Stimulated activated CD8-positive, alpha-beta memory T cell treated with anti-CD3 and anti-CD28 coated beads, Interleukin-4, amount 100 ng/mL, for 4 hours (primary cell): Measurements from ENCODE around the gene SPINK1.
"Not testable (repeated sequence)": the region's sequence is repeated elsewhere in the genome, so short reads cannot be mapped to it uniquely, and the experiment has no call there.

ENCODE experiments used
- DNase-seq, 2 donors: peaks; one replicate each; pipeline ENCODE4 v3.0.0-alpha.2; 2020; ENCODE audit warnings: low read depth in 2 of 2, low spot score in 1 of 2

The SPINK1 gene, protein sequence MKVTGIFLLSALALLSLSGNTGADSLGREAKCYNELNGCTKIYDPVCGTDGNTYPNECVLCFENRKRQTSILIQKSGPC

DNA sequence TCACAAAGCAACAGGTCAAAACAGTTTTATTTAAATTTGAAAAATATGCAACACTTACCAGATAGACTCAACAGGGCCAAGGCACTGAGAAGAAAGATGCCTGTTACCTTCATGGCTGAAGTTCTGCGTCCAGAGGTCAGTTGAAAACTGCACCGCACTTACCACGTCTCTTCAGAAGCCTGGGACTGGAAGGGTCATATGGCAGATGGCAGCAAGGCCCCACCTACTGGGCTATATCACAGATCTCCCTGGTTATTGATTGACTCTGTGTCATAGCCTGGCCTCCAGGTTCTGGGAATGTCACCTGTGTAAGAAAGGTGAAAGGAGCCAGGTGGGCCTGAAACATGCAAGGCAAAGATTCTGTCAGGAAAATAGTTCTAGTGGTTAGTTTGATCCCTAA is at the start of gene SPINK1:
TSS of gene SPINK1 (minus strand) at position 207 of the 400 bp plus-strand sequence. CDS start at position 113, 94 bp downstream.
- DNase-seq = no peak

DNA sequence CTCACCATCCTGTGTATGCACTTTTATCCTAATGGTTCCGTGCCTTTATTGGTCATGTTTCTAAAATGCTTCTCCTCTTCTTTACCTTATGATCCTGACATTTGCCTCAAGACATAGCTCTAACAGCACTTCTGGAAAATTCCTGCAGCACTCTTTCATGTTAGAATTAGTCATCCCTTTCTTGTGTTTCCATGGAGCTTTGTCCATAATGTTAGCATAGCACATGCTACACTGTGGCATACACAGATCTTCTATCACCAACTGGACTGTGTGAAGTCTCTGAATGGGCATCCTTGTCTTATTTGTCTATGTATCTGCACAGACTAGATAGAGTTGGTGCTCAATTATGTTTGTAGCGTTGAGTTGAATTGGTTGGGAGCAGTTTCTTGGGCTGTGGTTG is 49.0 kb upstream of the SPINK1 start:
- DNase-seq = no peak

DNA sequence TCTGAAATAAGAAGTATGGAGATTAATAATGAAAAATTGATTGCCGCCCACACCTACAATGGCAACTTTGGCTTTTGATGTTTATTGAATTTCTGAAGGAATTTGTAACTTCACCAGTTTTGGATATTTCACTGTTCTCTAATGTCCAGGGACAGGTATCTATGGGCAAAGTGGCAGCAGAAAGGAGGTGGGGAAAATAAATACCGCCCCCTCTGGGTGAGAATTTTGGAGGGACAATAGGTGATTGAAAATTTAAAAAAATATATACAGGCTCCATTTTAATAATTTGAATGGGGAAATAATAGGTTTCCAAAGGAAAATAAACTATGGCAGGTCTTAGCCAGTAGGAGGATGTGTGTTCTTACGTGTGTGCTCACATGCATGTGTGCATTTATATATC is 48.3 kb upstream of the SPINK1 start:
- no peak for DNase-seq

DNA sequence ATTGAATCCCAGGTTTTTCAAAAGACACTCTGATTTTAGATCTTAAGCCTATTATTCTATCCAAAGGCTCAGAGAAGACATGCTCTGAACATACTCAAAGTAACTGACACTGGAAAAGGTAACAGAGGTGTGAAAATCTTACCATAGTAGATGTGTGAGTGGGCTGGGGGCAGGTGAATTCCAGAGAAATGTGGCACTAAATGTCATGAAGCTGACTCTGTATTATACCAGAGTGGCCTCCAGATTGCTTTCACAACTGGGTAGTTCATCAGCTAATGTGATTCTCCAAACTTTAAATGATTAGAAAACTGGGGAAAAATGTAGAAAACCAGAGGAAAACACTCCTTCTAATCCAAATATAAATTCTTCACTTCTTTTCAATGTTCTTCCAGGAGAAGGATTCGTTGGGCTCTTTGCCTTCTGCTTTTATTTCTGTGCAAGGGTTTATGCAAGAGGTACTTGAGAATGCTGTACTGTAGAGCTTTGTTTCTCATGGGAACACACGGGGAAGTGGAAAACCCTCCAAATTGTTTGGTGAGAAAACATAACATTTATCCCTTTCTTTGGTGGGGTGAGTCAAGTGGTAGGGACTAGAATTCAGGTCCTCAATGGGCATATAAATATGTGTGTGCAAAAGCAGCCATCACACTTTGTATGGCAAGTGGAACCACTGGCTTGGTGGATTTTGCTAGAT is 46.7 kb upstream of the SPINK1 start, which contains the start of gene SCGB3A2:
TSS of gene SCGB3A2 (plus strand) at position 646 of the 694 bp plus-strand sequence. CDS start 93 bp downstream, outside the sequence.
- DNase-seq = no peak

DNA sequence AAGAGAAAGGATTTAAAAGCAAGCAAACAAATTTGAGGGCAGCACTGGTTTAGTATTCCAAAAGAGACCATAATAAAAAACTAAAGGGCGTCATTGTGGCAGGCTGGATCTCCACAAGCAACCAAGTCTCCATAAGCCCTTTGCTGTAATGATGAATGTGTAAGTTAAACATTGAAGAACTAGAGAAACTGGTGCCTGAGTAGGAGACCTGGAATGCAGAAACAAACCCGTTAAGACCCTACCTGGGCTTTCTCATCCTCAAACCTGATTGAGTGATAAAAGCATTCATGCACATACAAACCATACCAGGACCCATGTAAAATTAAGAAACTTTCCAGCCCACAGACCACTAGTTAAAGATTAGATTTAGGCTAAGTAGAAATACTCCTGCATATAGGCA is 45.2 kb upstream of the SPINK1 start:
- no peak for DNase-seq

DNA sequence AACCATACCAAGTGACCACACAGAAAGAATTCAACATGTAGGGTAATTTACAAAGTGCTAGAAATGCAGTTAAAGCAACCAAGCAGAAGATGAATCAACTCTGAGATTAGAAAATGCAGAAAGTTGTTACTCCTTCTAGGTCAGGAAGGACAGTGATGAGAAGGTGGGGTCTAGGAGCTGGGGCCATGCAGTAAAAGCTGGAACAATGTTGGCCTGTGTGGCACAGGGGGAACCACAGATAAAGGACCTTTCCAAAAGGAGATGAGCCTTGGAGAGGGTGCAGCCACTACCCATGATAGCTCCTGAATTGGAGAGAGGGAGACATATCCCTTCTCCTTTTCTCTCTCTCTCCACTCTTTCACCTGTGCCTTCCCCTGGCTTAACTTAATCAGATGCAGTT is 44.7 kb upstream of the SPINK1 start:
- no peak for DNase-seq

DNA sequence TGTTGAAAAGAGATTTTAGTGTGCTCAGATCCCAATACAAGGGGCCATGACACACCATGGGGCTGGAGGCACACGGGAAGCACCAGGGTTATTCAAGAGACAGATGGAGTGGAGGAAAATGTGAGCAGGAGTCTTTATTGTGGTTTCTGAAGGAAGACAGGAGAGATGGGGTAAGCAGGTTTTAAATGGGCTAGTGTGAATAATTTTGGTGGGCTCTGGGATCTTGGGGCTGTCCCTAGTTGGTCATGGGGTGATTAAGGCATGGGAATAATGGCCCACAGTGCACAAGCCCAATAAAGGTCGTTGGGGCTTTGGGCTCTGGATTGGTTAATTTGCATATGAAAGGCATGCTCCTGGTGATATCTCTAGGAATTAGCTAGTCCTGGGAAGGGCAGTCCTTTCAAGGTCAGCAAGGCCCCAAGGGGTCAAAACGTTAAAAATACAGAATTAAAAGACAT is 43.5 kb upstream of the SPINK1 start:
- no peak for DNase-seq

DNA sequence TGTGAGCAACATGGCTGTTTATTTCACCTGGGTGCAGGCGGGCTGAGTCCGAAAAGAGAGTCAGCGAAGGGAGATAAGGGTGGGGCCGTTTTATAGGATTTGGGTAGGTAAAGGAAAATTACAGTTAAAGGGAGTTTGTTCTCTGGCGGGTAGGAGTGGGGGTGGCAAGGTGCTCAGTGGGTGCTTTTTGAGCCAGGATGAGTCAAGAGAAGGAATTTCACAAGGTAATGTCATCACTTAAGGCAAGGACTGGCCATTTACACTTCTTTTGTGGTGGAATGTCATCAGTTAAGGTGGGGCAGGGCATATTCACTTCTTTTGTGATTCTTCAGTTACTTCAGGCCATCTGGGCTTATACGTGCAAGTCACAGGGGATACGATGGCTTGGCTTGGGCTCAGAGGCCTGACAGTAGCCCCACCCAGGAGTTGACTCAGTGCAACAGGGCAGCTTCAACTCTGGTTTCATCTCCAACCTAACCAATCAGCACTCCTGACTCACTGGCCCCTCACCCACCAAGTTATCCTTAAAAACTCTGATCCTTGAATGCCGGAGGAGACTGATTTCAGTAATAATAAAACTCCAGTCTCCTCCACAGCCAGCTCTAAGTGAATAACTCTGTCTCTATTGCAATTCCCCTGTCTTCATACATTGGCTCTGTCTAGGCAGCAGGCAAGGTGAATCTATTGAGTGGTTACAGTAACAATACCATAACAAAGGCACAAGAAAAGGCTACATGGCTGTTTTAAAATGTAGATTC is 42.8 kb upstream of the SPINK1 start:
- DNase-seq = not testable (repeated sequence)

DNA sequence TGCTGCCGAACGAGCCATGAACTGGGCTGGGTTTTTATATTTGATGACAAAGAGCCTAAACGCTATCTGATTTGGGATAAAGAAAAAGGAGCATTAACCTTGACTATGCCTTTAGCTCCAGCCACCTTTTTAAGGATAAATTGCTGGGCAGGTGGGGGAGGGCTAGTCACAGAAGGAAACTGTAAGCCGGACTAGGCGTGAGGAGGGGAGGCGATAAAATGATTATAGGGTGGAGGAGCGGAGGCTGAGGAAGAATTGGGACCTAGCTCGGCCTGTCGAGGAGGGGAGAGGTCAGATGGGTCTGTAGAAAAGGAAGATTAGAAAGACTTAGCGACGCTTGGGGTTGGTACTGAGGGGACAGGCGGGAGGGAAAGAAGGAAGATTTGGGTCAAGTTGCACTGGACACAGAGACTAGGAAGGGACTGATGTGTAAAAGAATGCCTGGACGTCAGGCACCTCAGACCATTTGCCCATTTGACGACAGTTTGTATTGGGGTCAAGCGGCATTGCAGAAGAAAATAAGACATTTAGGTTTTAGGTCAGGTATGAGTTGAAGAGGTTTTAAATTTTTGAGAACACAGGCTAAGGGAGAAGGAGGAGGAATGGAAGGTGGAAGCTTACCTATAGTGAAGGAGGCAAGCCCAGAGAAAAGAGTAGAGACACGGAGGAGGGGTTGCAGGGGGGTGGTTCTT is 41.4 kb upstream of the SPINK1 start:
- not testable (repeated sequence) for DNase-seq

DNA sequence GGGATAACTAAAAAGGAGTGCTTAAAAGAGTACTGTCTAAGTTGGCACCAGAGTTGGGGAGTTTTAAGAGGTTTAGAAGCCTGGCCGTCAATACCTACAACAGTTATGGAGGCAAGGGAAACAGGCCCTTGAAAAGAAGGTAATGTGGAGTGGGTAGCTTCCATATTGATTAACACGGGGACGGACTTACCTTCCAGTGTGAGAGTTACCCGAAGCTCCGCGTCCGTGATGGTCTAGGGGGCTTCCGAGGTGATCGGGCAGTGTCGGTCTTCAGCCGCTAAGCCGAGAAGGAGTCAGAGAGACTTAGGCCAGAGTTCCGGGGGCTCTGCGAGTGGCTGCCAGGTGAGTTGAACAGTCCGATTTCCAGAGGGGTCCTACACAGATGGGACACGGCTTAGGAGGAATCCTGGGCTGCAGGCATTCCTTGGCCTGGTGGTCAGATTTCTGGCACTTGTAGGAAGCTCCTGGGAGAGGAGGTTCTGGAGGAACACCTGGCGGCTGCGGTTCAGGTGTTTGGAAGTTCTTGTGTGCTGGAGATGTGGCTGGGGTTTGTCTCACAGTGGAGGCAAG is 40.6 kb upstream of the SPINK1 start:
- not testable (repeated sequence) for DNase-seq

DNA sequence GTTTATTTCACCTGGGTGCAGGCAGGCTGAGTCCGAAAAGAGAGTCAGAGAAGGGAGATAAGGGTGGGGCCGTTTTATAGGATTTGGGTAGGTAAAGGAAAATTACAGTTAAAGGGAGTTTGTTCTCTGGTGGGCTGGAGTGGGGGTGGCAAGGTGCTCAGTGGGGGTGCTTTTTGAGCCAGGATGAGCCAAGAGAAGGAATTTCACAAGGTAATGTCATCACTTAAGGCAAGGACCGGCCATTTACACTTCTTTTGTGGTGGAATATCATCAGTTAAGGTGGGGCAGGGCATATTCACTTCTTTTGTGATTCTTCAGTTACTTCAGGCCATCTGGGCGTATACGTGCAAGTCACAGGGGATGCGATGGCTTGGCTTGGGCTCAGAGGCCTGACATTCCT is 38.4 kb upstream of the SPINK1 start:
- not testable (repeated sequence) for DNase-seq

DNA sequence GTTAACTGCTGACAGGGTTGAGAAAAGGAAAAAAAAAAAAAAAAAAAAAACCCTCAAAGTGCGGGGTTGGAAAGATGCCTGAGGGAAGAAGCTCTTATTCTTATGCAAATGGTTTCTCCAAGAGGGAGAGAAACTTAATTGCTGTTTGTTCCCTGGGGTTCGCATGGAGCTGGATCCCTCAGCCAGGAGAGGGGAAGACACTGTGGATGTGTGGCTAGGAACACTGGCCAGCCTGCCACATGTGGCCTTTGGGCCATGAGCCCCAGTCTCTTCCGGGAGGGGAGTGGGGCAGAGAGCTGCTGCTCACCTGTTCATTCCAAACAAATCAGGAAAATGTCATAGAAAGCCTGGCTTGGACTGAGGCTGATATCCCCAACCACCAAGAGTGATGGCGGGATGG is 37.6 kb upstream of the SPINK1 start:
- no peak for DNase-seq

DNA sequence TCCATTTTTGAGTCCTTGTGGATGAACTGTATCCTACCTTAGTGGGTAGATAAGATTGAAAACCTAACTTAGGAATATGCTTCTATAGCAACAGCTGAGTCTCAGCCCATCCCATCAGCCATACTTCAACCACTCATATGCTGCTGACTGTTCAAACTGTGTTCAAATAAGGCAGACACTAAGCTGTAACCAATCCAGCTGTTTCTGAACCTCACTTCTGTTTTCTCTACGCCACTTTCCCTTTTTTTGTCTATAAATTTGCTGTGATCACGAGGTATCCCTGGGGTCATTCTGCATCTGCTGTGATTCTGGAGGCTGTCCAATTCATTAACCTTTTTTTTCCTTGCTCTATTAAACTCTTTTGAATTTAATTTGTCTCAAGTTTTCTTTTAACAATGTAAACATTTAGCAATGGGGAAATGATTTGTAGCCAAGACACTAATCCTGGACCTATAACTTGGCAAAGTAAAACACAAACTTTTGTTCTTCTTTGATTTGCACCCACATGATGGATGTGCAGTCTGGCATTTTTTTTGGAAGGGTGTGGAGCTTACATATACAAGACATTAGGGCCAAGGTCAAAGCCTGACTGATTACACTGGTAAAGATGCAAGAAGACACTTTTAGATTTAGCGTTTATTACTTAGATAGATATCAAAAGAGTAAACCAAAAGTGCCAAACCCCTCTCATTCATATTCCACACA is 32.1 kb upstream of the SPINK1 start:
- DNase-seq = no peak

DNA sequence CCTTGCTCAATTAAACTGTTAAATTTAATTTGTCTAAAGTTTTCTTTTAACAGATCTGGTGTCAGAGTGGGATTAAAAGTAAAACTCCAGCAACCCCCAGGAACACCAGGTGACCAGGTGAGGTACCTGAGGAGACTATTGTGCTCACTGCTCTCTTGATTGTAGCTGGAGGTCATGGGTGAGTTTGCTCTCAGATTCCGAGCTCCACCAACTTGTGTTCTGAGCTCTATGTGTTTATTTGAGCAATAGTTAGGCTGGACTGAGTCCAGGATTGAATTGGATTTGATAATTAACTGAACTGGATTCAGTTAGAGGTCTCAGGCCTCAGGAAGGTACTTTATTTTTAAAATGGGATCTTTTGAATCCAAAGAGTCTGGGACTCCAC is 29.2 kb upstream of the SPINK1 start:
- no peak for DNase-seq

DNA sequence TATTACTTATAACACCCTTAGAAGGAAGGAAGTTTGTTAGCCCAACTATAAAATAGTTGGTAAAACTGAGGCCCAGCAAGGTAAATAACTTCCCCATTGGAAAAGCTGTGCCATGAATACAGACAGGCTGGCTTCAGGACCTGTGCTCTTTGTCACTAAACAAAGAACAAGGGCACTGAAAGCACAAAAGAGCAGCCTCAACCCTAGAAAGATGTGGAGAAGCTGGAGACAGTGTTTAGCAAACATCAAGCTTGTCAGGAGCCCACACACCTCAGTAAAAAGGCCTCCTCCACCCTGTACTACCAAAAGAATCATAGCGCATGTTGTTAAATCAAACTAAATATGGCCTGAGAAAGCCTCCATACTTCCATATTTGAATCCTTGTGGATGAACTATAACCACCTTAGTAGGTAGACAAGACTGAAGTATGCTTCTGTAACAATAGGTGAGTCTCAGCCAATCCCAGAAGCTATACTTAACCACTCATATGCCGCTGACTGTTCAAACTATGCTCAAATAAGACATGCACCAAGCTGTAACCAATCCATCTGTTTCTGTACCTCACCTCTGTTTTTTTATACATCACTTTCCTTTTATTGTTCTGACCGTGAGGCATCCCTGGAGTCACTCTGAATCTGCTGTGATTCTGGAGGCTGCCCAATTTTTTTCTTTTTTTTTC is 28.6 kb upstream of the SPINK1 start:
- no peak for DNase-seq

DNA sequence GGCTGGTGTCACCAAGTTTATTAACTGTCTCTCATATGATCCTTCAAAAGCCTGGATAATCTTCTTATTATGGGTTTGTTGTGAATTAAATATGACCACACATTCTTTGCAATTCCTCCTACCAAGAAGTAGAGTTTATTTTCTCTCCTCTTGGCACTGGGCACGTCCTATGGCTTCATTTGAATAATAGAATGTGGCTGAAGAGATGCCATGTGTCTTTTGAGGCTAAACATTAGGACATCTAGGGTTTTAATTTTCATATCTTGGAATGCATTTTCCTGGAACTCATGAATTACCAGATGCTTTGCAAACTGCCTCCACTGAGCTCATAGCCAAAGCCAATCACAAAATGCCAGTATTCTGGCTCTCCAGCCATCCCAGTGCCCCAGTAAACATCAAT is 27.1 kb upstream of the SPINK1 start:
- DNase-seq = no peak

DNA sequence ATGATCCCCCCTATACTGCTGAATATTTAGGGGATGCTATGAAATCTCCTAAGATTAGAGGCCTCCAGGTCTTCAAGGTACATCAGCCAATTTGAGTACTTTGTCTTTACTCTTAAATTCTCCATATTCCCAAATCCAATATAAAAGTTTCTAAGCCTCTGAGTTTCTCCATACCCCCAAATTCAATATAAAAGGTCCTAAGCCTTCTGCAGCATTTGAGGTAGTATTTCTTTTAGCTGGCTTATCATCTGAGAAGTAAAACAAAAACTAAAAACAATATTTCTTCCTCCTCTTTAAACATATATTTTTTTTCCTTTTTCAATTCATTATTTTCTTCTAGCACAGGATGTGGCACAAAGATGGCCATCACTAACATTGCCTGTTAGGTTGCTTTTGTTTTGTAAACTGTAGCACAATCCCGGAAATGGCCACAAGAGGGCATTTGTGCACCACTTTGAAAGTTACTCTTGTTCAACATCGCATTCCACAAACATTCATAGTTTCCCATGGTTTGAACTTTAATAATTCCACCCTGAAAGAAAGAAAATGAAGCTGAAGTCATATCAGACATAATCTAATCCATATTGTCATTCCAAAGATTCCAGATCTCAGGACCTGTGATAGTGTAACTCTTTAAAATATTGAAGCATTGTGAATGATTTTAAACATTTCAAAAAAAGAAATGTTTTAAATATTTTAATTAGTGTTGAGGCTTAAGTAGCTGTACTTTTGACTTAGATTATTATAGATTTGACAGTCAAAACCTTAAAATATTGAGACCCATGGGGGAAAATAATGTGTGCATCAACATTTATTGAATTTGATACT is 26.0 kb upstream of the SPINK1 start:
- DNase-seq = peak; percentile 1 to 11

DNA sequence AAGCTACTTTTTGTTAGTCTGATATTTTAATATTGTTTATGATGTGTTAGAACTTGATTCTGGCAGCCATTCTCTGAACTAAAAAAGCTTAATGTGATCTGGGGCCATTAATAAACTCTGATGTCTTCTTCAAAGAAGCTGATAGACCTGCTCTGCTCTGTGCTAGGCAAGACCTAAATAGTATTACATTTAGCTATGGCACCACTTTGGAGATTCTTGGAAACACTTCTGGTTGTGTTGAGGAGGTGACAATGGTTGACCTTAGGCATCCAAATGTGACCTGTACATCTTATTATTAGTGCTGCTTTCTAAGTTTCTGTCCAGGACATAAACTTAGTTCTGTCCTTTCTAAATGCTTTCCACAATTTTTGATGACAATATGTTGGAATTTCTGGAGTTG is 25.3 kb upstream of the SPINK1 start:
- DNase-seq = no peak

DNA sequence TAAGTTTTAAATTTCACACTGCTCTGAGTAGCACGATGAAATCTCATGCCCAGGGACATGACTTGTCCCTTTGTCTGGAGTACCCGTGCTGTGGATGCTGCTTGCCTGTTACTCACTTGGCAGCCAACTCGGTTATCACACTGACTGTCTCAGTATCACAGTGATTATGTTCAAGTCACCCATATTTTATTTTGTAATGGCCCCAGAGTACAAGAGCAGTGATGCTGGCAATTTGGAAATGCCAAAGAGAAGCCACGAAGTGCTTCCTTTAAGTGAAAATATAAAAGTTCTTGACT is 24.3 kb upstream of the SPINK1 start:
- no peak for DNase-seq
